Esophagus (tissue), 2 donors: Measurements from ENCODE around the gene ADAMTS2. TPM values are rescaled to one million over a fixed set of nuclear protein-coding genes. Genes with fewer than 3 reads are reported as not detected.

Experiments used
- H3K27ac ChIP-seq, 2 donors: one replicate each; pipeline ENCODE4 v1.5.1; 2013; ENCODE audit warnings: low read depth in 2 of 2, mild to moderate bottlenecking in 2 of 2, inconsistent platforms in 1 of 2, low read length in 1 of 2, moderate library complexity in 1 of 2
- H3K27me3 ChIP-seq, 2 donors: one replicate each; pipeline ENCODE4 v1.6.1; 2013; ENCODE audit warnings: low read length in 2 of 2, control low read depth in 1 of 2, mild to moderate bottlenecking in 1 of 2; ENCODE audit not compliant: insufficient read depth in 2 of 2, control insufficient read depth in 1 of 2
- H3K36me3 ChIP-seq, 2 donors: one replicate each; pipeline ENCODE4 v1.6.1; 2013; ENCODE audit warnings: low read length in 1 of 2; ENCODE audit not compliant: control insufficient read depth in 2 of 2, insufficient read depth in 2 of 2
- H3K4me1 ChIP-seq, 2 donors: one replicate each; pipeline ENCODE4 v1.6.1; 2013; ENCODE audit warnings: low read length in 1 of 2; ENCODE audit not compliant: control insufficient read depth in 2 of 2, insufficient read depth in 2 of 2
- H3K4me3 ChIP-seq, 2 donors: one replicate each; pipeline ENCODE4 v1.5.1; 2013; ENCODE audit warnings: low read length in 2 of 2, mild to moderate bottlenecking in 2 of 2, low read depth in 1 of 2, moderate library complexity in 1 of 2
- H3K9me3 ChIP-seq, 2 donors: one replicate each; pipeline ENCODE4 v1.6.1; 2013; ENCODE audit warnings: mild to moderate bottlenecking in 2 of 2, low read depth in 1 of 2, low read length in 1 of 2, moderate library complexity in 1 of 2; ENCODE audit not compliant: control insufficient read depth in 2 of 2, insufficient read depth in 1 of 2
- WGBS, 2 donors: extraction: QIAGEN DNeasy Blood & Tissue Kit; methylation state at CpG; one replicate each; pipeline ENCODE4 v1.1.7; 2013; 5-methylcytosine and 5-hydroxymethylcytosine counted together
- polyA plus RNA-seq, 2 donors: library from polyadenylated mRNA; stranded (reverse); fragments of 200-250 nt; gene quantifications; one replicate each; pipeline ENCODE4 v1.2.3, GENCODE V29; 2013
- donor health status: healthy with polysubstance abuse.
- donor health status: Bipolar disorder and iron deficiency.

The ADAMTS2 gene
- polyA plus RNA-seq, 2 donors = 1.4 to 1.5 TPM

DNA sequence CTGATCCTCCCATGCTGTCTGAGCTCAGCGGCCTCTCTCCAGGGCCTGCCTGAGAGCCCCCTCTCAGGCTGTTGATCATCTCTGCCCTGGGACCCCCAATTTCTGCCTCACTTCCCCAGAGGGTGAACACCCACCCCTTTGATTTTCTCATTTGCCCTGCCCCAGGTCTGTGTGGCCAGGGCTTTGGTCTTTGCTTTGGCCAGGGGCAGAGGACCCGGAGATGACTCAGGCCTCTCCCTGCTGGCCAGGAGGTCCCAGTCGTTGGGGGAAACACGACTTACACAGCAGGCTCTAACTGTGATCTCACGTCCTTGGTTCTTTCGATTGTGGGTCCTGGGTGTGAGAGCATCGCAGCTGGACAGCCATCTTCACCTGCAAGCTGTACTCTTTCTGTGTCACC, 1.1 kb upstream of the ADAMTS2 start:
- Histone ChIP-seq H3K36me3 (no peaks in the 10 kb centered on the region), H3K27me3 (peaks cover 0 to 2% of the 10 kb centered on the region in 2 donors), H3K4me3 (no peak overlapping the region), H3K9me3 (no peaks in the 10 kb centered on the region), H3K27ac (no peak overlapping the region), H3K4me1 (peaks cover 9% of the 10 kb centered on the region in 2 donors)
- WGBS, 2 donors = 74 to 80% methylated on average over 7 of the region's 7 CpGs

GRCh38 chr5:179345183-179345432, 153 bp downstream of the ADAMTS2 start:
- H3K9me3 ChIP-seq = no peaks in the 10 kb centered on the region
- no peaks in the 10 kb centered on the region for H3K36me3 ChIP-seq
- H3K27me3 ChIP-seq = peaks cover 0 to 2% of the 10 kb centered on the region in 2 donors
- H3K27ac ChIP-seq = peak overlapping the region in 1 of 2 donors; percentile 42
- peak overlapping the region; percentile 42 to 50 for H3K4me3 ChIP-seq
- H3K4me1 ChIP-seq = peaks cover 9% of the 10 kb centered on the region in 2 donors
- WGBS, 2 donors = 1 to 4% methylated on average over 23 to 36 of the region's 36 CpGs

DNA sequence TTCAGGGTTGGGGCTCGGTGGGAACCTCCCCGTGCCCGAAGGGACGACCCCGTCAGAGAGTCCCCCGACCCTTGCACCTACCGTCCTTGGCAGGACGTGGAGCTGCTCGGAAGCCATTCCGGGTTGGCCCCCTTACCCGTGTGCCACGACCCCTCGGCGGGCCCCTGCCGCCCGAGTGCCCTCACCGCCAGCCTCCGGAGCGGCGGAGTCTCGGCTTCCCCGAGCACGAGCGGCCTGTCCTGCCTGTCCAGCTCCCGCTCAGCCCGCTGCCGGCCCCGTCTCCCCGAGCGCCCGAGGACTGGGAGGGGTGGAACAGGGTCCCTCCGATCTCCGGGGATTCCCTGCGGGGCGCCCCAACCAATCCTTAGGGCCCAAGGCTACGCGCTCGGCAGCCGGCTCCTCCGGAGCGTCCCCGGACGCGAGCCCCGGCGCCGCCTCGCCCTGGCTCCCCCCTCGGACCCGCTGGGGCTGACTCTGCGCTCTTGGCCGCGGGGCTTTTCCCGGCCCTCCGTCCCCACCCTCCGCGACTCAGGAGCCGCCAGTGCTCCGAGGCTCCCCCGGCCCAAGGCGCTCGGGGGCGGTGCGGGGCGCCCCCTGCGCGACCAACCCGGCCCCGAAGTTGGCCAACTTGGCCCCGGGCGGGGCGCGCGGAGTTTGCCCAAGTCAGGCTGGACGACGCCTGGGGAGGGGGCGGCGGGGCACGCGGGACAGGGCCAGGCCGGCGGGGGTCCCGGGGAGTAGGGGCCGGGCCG, 654 bp downstream of the ADAMTS2 start:
- WGBS, 2 donors = 1 to 2% methylated on average over 81 to 85 of the region's 85 CpGs
- peaks cover 0 to 2% of the 10 kb centered on the region in 2 donors for H3K27me3 ChIP-seq
- H3K9me3 ChIP-seq = no peaks in the 10 kb centered on the region
- H3K36me3 ChIP-seq = no peaks in the 10 kb centered on the region
- peaks cover 9% of the 10 kb centered on the region in 2 donors for H3K4me1 ChIP-seq
- peak overlapping the region; percentile 42 to 50 for H3K4me3 ChIP-seq
- H3K27ac ChIP-seq = peak overlapping the region; percentile 6 to 42

DNA sequence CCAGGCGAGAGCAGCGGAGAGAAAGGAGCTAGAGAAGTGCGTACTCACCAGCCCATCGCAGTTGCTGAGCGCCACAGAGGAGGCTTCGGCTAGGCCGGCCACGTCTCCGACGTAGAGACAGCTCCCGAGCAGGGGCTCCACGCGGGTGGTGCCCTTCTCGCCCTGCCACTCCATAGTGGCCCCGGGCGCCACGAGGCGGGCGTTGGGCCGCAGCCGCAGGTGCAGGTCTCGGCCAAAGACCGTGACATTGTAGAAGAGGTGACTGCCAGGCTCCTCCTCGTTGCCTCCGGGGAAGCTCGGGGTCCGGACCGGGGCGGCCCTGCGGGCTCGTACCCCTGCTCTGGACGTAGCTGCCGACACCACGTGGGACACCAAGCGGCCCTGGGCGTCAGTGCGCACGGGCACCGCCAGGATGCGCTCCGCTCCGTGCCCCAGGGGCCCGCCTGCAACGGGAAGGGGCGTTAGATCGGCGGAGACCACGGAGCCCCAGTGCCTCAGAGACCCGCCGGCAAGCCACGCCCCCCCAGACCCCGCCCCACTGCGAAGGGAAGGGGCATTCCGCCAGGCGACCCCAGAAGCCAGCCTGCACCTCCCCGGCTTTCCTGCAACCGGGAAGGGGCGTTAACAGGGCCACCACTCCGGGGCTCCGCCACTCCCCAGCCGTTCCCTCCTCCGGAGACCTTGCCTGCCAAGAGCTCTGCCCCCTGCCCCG, 1.4 kb downstream of the ADAMTS2 start:
- peaks cover 0 to 2% of the 10 kb centered on the region in 2 donors for H3K27me3 ChIP-seq

DNA sequence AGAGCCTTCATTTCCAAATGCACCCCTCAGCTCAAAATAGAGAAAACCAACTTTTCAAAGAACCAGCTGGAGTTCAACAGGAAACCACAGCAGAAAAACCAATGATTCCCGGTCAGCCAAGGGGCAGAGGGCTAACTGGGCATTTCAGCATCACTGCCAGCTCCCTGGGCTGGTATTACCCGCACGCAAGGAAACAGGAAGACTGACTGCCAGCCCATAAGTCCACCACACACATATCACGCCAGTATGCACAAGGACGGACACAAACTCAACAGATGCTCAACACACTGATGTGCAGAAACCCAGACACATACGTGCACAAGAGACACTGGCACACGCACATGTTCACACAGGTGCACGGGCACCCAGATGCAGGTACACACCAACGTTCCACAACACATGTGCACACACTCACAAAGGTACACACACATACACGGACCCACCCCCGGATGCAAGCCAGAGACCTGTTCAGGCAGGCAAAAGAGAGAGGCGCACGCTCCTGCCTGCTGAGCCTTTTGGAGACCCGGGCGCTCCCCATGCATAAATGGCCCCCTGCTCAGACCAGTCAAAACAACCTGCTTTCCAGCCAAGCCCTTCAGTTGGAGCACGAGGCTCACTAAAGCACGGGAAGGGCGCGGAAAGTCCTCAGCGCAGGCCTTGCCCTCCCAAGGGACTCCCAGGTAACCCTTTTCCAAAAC, 2.1 kb downstream of the ADAMTS2 start:
- H3K9me3 ChIP-seq = no peaks in the 10 kb centered on the region
- peaks cover 9% of the 10 kb centered on the region in 2 donors for H3K4me1 ChIP-seq
- no peaks in the 10 kb centered on the region for H3K36me3 ChIP-seq
- H3K4me3 ChIP-seq = peak overlapping the region in 1 of 2 donors; percentile 0
- no peak overlapping the region for H3K27ac ChIP-seq
- WGBS, 2 donors = 30 to 32% methylated on average over 20 of the region's 20 CpGs
- peaks cover 0 to 2% of the 10 kb centered on the region in 2 donors for H3K27me3 ChIP-seq

More for the DNA sequence above, 1.4 kb downstream of the ADAMTS2 start:
- Histone ChIP-seq H3K36me3 (no peaks in the 10 kb centered on the region), H3K4me1 (peaks cover 9% of the 10 kb centered on the region in 2 donors), H3K9me3 (no peaks in the 10 kb centered on the region), H3K4me3 (peak overlapping the region; percentile 42 to 50), H3K27ac (no peak overlapping the region)
- 3 to 4% methylated on average over 54 to 63 of the region's 63 CpGs for WGBS, 2 donors

- Histone ChIP-seq H3K4me1 (peaks cover 9% of the 10 kb centered on the region in 2 donors), H3K9me3 (no peaks in the 10 kb centered on the region), H3K27me3 (peaks cover 0 to 2% of the 10 kb centered on the region in 2 donors), H3K36me3 (no peaks in the 10 kb centered on the region), H3K4me3 (no peak overlapping the region), H3K27ac (no peak overlapping the region)
- 50 to 64% methylated on average over 11 to 13 of the region's 13 CpGs for WGBS, 2 donors
Observed at GRCh38 chr5:179342577-179342976, 2.7 kb downstream of the ADAMTS2 start.

DNA sequence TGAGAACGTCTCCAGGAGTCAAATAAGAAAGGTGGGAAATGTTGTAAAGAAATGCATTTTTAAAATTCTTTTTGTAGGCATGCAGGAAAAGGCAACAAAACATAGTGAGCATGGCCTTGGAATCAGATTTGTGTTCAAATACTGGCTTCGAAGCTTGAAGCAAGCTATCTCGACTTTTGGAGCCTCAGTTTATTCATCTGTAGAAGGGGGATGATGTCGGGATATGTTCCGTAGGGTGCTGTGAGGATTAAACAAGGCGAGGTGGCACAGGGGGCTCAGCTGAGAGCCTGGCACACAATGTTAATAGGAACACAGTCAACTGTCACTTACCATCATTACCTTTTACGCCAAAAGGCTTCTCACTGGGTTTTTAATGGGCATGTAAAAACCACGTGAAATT, 4.8 kb downstream of the ADAMTS2 start:
- peaks cover 9 to 11% of the 10 kb centered on the region in 2 donors for H3K4me1 ChIP-seq
- 83 to 87% methylated on average over 8 of the region's 8 CpGs for WGBS, 2 donors

GRCh38 chr5:179339996-179340395, 5.3 kb downstream of the ADAMTS2 start:
- Histone ChIP-seq H3K36me3 (no peaks in the 10 kb centered on the region), H3K27me3 (peaks cover 0 to 2% of the 10 kb centered on the region in 2 donors), H3K27ac (no peak overlapping the region), H3K4me1 (peaks cover 9 to 11% of the 10 kb centered on the region in 2 donors), H3K9me3 (peaks cover 0 to 3% of the 10 kb centered on the region in 2 donors), H3K4me3 (no peak overlapping the region)
- WGBS, 2 donors = 88 to 89% methylated on average over 10 of the region's 10 CpGs

More for the DNA sequence above, 4.8 kb downstream of the ADAMTS2 start:
- Histone ChIP-seq H3K36me3 (no peaks in the 10 kb centered on the region), H3K27ac (no peak overlapping the region), H3K9me3 (peaks cover 0 to 3% of the 10 kb centered on the region in 2 donors), H3K4me3 (no peak overlapping the region), H3K27me3 (peaks cover 0 to 2% of the 10 kb centered on the region in 2 donors)

- Histone ChIP-seq H3K36me3 (no peaks in the 10 kb centered on the region), H3K27ac (no peak overlapping the region), H3K27me3 (no peaks in the 10 kb centered on the region), H3K4me3 (no peak overlapping the region), H3K4me1 (peaks cover 6 to 7% of the 10 kb centered on the region in 2 donors), H3K9me3 (peaks cover 0 to 3% of the 10 kb centered on the region in 2 donors)
- 79 to 88% methylated on average over 5 of the region's 5 CpGs for WGBS, 2 donors
Observed at GRCh38 chr5:179339081-179339480, 6.2 kb downstream of the ADAMTS2 start.
